ENCODE measurements around the gene TGFB1. TPM values are rescaled to one million over a fixed set of nuclear protein-coding genes. Genes with fewer than 3 reads are reported as not detected.
"Not testable (repeated sequence)": the region's sequence is repeated elsewhere in the genome, so short reads cannot be mapped to it uniquely, and the experiment has no call there.

Gene TGFB1
- total RNA-seq, 1 experiment from 2014 or later: 42.6 TPM

GRCh38 chr19:41295499-41295898 lies 58.2 kb downstream of the TGFB1 start:
- no peak for TF ChIP-seq TCF7L2 (IDR thresholded peaks at IDR 0.05; ENCODE audit: low read depth, low read length)
- TF ChIP-seq SIN3A (IDR thresholded peaks at IDR 0.05; ENCODE audit: borderline replicate concordance, insufficient read depth, low read depth, low read length): no peak
- no peak for TF ChIP-seq REST (IDR thresholded peaks at IDR 0.05; ENCODE audit: insufficient read depth in 1 of 2, low read depth in 2 of 2, low read length in 1 of 2)
- TF ChIP-seq POLR2AphosphoS5 (IDR thresholded peaks at IDR 0.05; ENCODE audit: low read depth, low read length): no peak
- TF ChIP-seq CTCF (IDR thresholded peaks at IDR 0.05): no peak
- Histone ChIP-seq H3K9me3 (ENCODE audit: control insufficient read depth, insufficient read depth, low read depth, low read length) (no peaks in the 10 kb centered on the region), H3K27me3 (ENCODE audit: control insufficient read depth, insufficient read depth, low read length) (no peaks in the 10 kb centered on the region), H3K4me1 (ENCODE audit: control insufficient read depth, insufficient read depth, low read length) (no peaks in the 10 kb centered on the region), H3K4me3 (ENCODE audit: low read depth in 2 of 2, low read length in 2 of 2) (no peak overlapping the region), H3K36me3 (ENCODE audit: control insufficient read depth, insufficient read depth, low read length) (peaks cover 17% of the 10 kb centered on the region), H3K27ac (ENCODE audit: low read length) (no peak overlapping the region)
- intact Hi-C loops (cut with micrococcal nuclease; ENCODE audit: unreplicated experiment) (no loop called here), in situ Hi-C loops (cut with HindIII; ENCODE audit: low pct_unique_long_range_greater_than_20kb, low sequenced_read_pairs) (no loop called here)
- no peak for ATAC-seq
- no peak for DNase-seq (ENCODE audit: low read depth, low spot score)
- ChIA-PET POLR2A (no interaction called here), CTCF (no interaction called here)
- BruUV-seq (replicated peaks): no TSS peak

GRCh38 chr19:41294393-41294792 lies 59.3 kb downstream of the TGFB1 start:
- ChIA-PET CTCF (no interaction called here), POLR2A (no interaction called here)
- no peak overlapping the region for H3K27ac ChIP-seq (ENCODE audit: low read length)
- no peaks in the 10 kb centered on the region for H3K9me3 ChIP-seq (ENCODE audit: control insufficient read depth, insufficient read depth, low read depth, low read length)
- no peaks in the 10 kb centered on the region for H3K27me3 ChIP-seq (ENCODE audit: control insufficient read depth, insufficient read depth, low read length)
- peaks cover 17% of the 10 kb centered on the region for H3K36me3 ChIP-seq (ENCODE audit: control insufficient read depth, insufficient read depth, low read length)
- ATAC-seq (no peak), DNase-seq (ENCODE audit: low read depth, low spot score) (no peak)
- no peaks in the 10 kb centered on the region for H3K4me1 ChIP-seq (ENCODE audit: control insufficient read depth, insufficient read depth, low read length)
- intact Hi-C loops (cut with micrococcal nuclease; ENCODE audit: unreplicated experiment) (no loop called here), in situ Hi-C loops (cut with HindIII; ENCODE audit: low pct_unique_long_range_greater_than_20kb, low sequenced_read_pairs) (no loop called here)
- BruUV-seq (replicated peaks): no TSS peak
- H3K4me3 ChIP-seq (ENCODE audit: low read depth in 2 of 2, low read length in 2 of 2): no peak overlapping the region
- no peak for TF ChIP-seq SIN3A (IDR thresholded peaks at IDR 0.05; ENCODE audit: borderline replicate concordance, insufficient read depth, low read depth, low read length)

- peaks cover 20% of the 10 kb centered on the region for H3K36me3 ChIP-seq (ENCODE audit: control insufficient read depth, insufficient read depth, low read length)
- DNase-seq (ENCODE audit: low read depth, low spot score); H3K4me3 ChIP-seq (ENCODE audit: low read depth in 2 of 2, low read length in 2 of 2); H3K27ac ChIP-seq (ENCODE audit: low read length); CTCF ChIA-PET; in situ Hi-C loops (cut with HindIII; ENCODE audit: low pct_unique_long_range_greater_than_20kb, low sequenced_read_pairs); H3K9me3 ChIP-seq (ENCODE audit: control insufficient read depth, insufficient read depth, low read depth, low read length); BruUV-seq (replicated peaks); H3K27me3 ChIP-seq (ENCODE audit: control insufficient read depth, insufficient read depth, low read length); intact Hi-C loops (cut with micrococcal nuclease; ENCODE audit: unreplicated experiment); POLR2A ChIA-PET; ATAC-seq; H3K4me1 ChIP-seq (ENCODE audit: control insufficient read depth, insufficient read depth, low read length): not testable (repeated sequence)
Observed at GRCh38 chr19:41289814-41290213, 63.9 kb downstream of the TGFB1 start.
